CD4-positive, alpha-beta T cell treated with Interleukin-6 for 4 hours (primary cell): Measurements from ENCODE around the gene ARHGAP29.
"Not testable (repeated sequence)": the region's sequence is repeated elsewhere in the genome, so short reads cannot be mapped to it uniquely, and the experiment has no call there.

Experiments
- DNase-seq: peaks from one replicate; pipeline ENCODE4 v3.0.0-alpha.2; 2020; ENCODE audit warnings: mixed read lengths

ARHGAP29 gene

DNA sequence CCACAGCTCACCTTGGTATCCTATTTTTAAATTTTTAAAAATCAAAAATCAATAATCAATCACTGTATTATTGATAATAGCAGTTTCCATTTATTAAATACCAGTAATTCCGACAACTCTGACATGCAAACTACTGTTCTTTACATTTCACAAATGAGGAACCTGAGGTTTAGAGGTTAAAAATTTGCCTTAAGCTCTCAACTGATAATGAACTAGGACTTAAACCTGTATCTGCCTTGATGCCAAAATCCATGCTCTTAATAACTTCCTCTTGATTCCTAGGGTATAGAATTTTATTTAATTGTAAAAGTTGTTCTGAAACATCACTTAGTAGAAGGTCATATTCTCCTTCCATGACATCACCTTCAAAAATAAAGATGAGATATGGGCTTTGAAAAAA lies 5.6 kb downstream of the ARHGAP29 start:
- DNase-seq = no peak

GRCh38 chr1:94230920-94231319 lies 6.5 kb downstream of the ARHGAP29 start:
- no peak for DNase-seq

DNA sequence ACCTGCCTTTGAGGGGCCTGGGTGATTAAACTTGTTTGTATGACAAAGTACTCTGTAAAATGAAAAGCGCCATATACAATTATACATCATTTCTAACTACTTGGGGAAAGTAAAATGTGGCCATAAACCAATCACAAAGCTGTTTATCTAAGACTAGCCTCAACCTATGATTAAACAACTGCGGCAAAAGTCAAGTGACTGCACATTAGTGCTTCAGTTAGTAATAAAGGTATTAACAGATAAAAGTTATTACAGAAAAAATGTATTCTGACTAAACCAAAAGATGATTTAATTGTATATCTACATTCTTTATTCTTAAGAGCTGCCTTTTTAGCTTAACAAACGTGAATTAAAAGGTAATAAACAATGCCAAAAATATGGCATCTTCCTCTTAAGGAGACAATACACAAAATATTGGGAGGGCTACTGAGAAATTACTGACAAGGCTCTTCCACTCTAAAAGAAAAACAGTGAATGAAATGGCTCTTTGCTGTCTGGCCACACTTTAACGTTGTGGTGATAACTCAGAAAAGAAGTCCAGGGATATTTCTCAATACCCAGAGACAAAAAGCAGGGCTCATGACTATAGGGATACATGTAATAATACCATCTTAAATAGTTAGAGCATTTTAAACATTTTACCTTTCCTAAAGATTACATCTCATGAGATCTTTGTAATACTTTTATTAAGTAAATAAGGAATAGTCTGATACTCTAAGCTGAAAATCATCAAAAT lies 8.6 kb downstream of the ARHGAP29 start:
- DNase-seq = no peak

DNA sequence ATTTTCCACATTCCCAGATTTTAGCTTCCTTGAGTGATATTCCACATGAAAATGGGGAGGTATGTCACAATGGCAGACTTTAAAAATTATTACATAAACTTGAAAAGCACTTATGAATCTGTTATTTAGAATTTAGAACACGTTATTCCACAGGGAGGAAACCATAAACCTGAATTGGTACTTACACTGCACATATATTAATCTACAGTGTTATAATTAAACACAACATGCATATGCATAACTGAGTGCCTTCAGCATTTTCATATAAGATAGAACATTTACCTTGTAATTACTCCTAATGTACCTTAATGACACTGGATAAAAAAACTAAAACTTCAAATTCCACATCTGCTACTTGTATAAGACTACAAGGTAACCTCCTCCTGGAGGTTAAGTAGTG lies 9.8 kb downstream of the ARHGAP29 start:
- DNase-seq = no peak

DNA sequence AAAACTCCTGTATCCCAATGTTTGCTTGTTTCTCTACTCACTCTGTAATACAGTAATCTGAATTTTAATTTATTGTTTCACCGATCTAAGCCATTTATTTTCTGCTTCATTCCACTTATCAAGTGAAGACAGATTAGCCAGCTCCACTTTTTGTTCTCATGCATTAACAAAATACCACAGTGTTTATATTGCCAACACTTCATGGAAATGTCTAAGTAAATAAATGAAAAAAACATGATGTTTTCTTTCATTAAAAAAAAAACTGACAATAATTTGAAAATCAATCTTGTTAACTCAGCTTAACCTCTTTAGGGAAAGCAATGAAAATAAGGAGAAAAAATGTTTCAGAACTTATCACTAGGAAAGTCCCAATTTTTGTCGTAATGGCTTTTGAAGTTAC lies 11.5 kb downstream of the ARHGAP29 start:
- DNase-seq = no peak

GRCh38 chr1:94218332-94218731 lies 19.1 kb downstream of the ARHGAP29 start:
- DNase-seq = no peak

GRCh38 chr1:94215955-94216354 lies 21.4 kb downstream of the ARHGAP29 start:
- no peak for DNase-seq

DNA sequence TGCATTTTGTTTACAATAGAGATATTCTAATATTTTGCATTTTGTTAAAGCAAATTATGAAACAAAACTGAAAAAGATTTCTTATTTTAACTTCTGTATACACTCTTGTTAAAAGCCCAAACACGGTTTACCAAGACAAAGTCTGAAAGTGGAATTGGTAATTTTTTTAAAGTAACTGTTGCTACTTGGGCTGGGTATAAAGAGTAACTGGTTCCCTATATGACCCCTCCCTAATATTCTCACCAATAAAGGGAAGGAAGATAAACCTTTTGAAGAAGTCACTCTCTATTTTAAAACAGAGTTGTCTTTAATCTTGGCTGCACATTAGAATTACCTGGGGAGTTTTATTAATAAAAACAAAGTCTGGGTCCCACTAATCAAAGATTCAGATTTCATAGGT lies 27.4 kb downstream of the ARHGAP29 start:
- no peak for DNase-seq

DNA sequence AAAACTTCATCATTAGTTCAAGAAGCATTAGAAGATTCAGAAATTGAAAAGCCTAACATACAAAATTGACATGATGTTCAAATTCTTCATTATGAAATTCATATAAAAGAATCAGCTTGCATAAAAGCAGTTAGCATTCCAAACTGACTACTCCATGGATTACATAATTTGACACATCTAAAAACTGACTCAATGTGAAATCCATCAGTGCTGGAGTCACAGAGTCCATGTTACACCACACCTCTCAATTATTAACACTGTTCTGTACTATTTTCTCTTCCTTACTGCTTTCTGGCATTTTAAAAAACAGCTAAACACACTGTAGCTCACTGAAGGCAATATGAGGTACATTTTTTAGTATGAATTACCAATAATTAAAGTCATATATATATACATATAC lies 28.0 kb downstream of the ARHGAP29 start:
- DNase-seq = no peak

DNA sequence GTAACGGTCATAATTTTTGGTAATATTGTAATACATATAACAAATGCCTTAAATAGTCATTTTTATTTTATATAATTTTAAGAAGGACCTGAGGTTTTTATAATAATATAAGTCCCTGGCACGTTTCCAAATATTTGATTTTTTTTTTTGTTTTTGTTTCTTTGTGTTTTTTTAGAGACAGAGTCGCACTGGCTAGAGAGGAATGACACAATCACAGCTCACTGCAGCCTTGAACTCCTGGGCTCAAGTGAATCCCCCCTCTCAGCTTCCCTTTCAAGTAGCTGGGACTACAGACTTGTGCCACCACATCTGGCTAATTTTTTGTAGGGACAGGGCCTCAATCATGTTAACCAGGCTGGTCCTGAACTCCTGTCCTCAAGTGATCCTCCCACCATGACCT lies 29.7 kb downstream of the ARHGAP29 start:
- no peak for DNase-seq

GRCh38 chr1:94205639-94206038 lies 31.7 kb downstream of the ARHGAP29 start:
- DNase-seq = no peak

DNA sequence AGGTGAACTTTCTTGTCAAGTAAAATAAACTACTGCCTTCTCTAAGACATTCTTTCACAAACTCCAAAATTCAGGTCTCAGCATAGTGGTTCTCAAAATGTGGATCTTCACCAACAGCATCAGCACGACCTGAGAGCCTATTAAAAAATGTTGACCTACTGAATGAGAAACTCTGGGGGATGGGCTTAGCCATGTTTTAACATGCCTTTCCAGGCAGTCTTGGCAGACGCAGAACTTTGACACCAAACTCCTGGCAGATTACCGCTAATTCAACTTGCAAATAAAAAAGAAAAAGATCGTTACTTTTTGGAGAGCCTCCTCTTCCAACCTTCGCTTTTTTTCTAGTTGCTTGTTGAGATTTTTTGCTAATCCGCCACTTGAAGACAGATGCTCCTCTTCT lies 35.1 kb downstream of the ARHGAP29 start:
- DNase-seq = no peak

- no peak for DNase-seq
Observed at GRCh38 chr1:94199398-94199797, 38.0 kb downstream of the ARHGAP29 start.

- DNase-seq = no peak
Observed at GRCh38 chr1:94194079-94194865, 43.1 kb downstream of the ARHGAP29 start.

GRCh38 chr1:94193128-94193527 lies 44.3 kb downstream of the ARHGAP29 start:
- no peak for DNase-seq

DNA sequence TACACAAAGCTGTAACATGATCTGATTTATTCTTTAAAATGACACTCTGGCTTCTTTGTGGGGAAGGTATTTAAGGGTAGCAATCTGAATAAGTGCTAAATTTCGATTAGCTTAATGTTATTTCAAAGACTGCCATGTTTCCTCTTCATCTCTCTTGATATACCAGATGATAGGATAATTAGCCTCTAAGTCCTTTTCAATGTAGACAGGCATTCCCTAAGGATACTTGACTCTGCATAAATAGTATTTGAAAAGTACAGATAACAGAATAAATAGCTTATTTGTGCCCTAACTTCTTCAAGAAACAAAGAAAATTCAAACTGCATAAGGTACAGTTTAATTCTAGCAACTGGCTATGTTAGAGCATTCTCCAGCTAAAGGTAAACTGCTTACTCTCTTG lies 46.2 kb downstream of the ARHGAP29 start:
- no peak for DNase-seq

DNA sequence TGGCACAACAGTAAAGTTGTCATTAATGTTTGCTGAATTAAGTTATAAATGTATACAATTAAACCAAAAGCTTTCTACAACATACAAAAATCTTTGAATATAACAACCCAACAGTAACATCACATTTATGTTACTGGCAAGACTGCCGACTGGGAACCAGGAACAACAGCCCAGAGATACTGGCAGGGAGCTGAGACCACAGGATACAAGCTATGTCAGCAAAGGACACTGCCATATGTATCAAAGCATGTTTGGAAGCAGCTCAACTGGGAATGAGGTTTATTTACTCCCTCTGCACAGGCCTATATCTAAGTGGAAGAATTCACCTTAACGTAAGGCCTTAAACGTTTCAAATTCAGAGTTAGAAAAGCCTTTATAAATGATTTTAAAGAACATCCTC lies 50.4 kb downstream of the ARHGAP29 start:
- DNase-seq = no peak

- DNase-seq = no peak
Observed at GRCh38 chr1:94183197-94183815, 54.1 kb downstream of the ARHGAP29 start.

GRCh38 chr1:94182191-94182590 lies 55.2 kb downstream of the ARHGAP29 start:
- no peak for DNase-seq

- DNase-seq = no peak
Observed at GRCh38 chr1:94180650-94181049, 56.7 kb downstream of the ARHGAP29 start.

GRCh38 chr1:94178901-94179300 lies 58.5 kb downstream of the ARHGAP29 start:
- DNase-seq = no peak

GRCh38 chr1:94169126-94169525 lies 68.3 kb downstream of the ARHGAP29 start:
- DNase-seq = no peak

GRCh38 chr1:94165843-94166242 lies 71.5 kb downstream of the ARHGAP29 start:
- no peak for DNase-seq

GRCh38 chr1:94164885-94165284 lies 72.5 kb downstream of the ARHGAP29 start:
- not testable (repeated sequence) for DNase-seq
